GM12878 (cell line): ENCODE results near the gene SECTM1. TPM values are rescaled to one million over a fixed set of nuclear protein-coding genes. Genes with fewer than 3 reads are reported as not detected.

Experiments used
- ATAC-seq: fragments of 200-7000 bp; cut with Tn5 transposase; 3 replicates; pipeline ENCODE4 v1.9.1; 2020; ENCODE audit warnings: mild to moderate bottlenecking, moderate library complexity
- BruUV-seq: library from RNA; stranded (reverse); fragments of 400-500 nt; replicated peaks from 2 replicates; lab custom pipeline; 2021; lab: Mats Ljungman, UMichigan
- CTCF ChIA-PET: fragments of 300-600 bp; sonication (Branson Sonifier 250); formaldehyde crosslinking; extraction: SDS; loops from one replicate; lab custom pipeline; 2021; ENCODE audit warnings: inconsistent platforms; lab: Yijun Ruan, JAX
- POLR2A ChIA-PET: fragments of 350-600 bp; formaldehyde crosslinking; extraction: SDS; loops from one replicate; lab custom pipeline; 2021; ENCODE audit warnings: inconsistent platforms; lab: Charles Lee
- RAD21 ChIA-PET: fragments of 300-600 bp; sonication (Branson Sonifier 250); formaldehyde crosslinking; loops from one replicate; lab custom pipeline; 2023; ENCODE audit warnings: antibody characterized with exemption; ENCODE audit not compliant: unreplicated experiment; lab: Charles Lee
- SMC1A ChIA-PET: fragments of 300-600 bp; sonication (Branson Sonifier 250); formaldehyde crosslinking; loops from one replicate; lab custom pipeline; 2023; ENCODE audit not compliant: unreplicated experiment, uncharacterized antibody; lab: Charles Lee
- DNase-seq: peaks from one replicate; pipeline ENCODE4 v3.0.0-alpha.2; 2011; ENCODE audit warnings: low read depth, low spot score
- FAIRE-seq: peaks from 3 replicates; lab custom pipeline; 2011; peaks lifted over from hg19 to GRCh38; lab: Jason Lieb, UNC
- H2AFZ ChIP-seq: 2 replicates; pipeline ENCODE4 v1.6.0; 2011; ENCODE audit warnings: low read depth, low read length, control low read depth; ENCODE audit not compliant: control insufficient read depth
- H3K27ac ChIP-seq: 2 replicates; pipeline ENCODE4 v1.5.1; 2011; ENCODE audit warnings: control low read depth; ENCODE audit not compliant: control insufficient read depth, insufficient read depth
- H3K27me3 ChIP-seq, 2 experiments: replicated peaks in 1 of 2; 2 replicates each; pipeline versions ENCODE4 v1.6.0 to v1.6.1; 2011; ENCODE audit warnings: low read length in 1 of 2; ENCODE audit not compliant: control insufficient read depth in 2 of 2, insufficient read depth in 2 of 2
- H3K36me3 ChIP-seq, 2 experiments: 2 replicates each; pipeline ENCODE4 v1.5.1; 2011; ENCODE audit warnings: low read length in 1 of 2; ENCODE audit not compliant: control insufficient read depth in 2 of 2, insufficient read depth in 2 of 2
- H3K4me1 ChIP-seq: 2 replicates; pipeline ENCODE4 v1.6.1; 2011; ENCODE audit warnings: mild to moderate bottlenecking, low read length, moderate library complexity, mixed read lengths; ENCODE audit not compliant: control insufficient read depth, insufficient read depth
- H3K4me2 ChIP-seq: 2 replicates; pipeline ENCODE4 v1.6.0; 2011; ENCODE audit warnings: control low read depth; ENCODE audit not compliant: control insufficient read depth, insufficient read depth
- H3K4me3 ChIP-seq: fragments of 200-600 bp; sonication (generic); 2 replicates; pipeline ENCODE4 v1.5.1; 2016
- H3K79me2 ChIP-seq: 2 replicates; pipeline ENCODE4 v1.6.0; 2011; ENCODE audit warnings: low read length; ENCODE audit not compliant: control insufficient read depth, insufficient read depth
- H3K9ac ChIP-seq: 2 replicates; pipeline ENCODE4 v1.8.0; 2011; ENCODE audit warnings: low read length, control low read depth, mixed read lengths; ENCODE audit not compliant: control insufficient read depth, insufficient read depth
- H3K9me3 ChIP-seq: replicated peaks from 3 replicates; pipeline ENCODE4 v1.5.1; 2011; ENCODE audit warnings: mild to moderate bottlenecking, low read length; ENCODE audit not compliant: control insufficient read depth, insufficient read depth
- H4K20me1 ChIP-seq: 2 replicates; pipeline ENCODE4 v1.6.0; 2011; ENCODE audit not compliant: control insufficient read depth, insufficient read depth
- BCLAF1 ChIP-seq: fragments of 450-650 bp; IDR thresholded peaks from 2 replicates; pipeline ENCODE4 v1.6.1; 2017; ENCODE audit warnings: antibody characterized with exemption, mild to moderate bottlenecking, moderate library complexity
- CHD1 ChIP-seq: IDR thresholded peaks from 2 replicates; pipeline ENCODE4 v1.6.1; 2012; ENCODE audit warnings: low read depth, low read length, improper control_type of control experiment
- ESRRA ChIP-seq: IDR thresholded peaks from 2 replicates; pipeline ENCODE4 v1.6.1; 2012; ENCODE audit warnings: mild to moderate bottlenecking, low read length, improper control_type of control experiment
- FOXK2 ChIP-seq: fragments of 450-650 bp; IDR thresholded peaks from 2 replicates; pipeline ENCODE4 v1.6.1; 2017; ENCODE audit warnings: mild to moderate bottlenecking, moderate library complexity
- HDAC6 ChIP-seq: fragments of 200-600 bp; sonication (generic); IDR thresholded peaks from one replicate; pipeline ENCODE4 v1.8.0; 2017; ENCODE audit warnings: antibody characterized with exemption; ENCODE audit not compliant: unreplicated experiment
- IRF4 ChIP-seq: IDR thresholded peaks from 2 replicates; pipeline ENCODE4 v1.6.1; 2011; ENCODE audit warnings: low read depth, low read length
- KLF5 ChIP-seq: fragments of 450-650 bp; IDR thresholded peaks from 2 replicates; pipeline ENCODE4 v1.6.1; 2014; ENCODE audit warnings: mild to moderate bottlenecking; ENCODE audit not compliant: partially characterized antibody
- STAT3 ChIP-seq: IDR thresholded peaks from 2 replicates; pipeline ENCODE4 v1.6.1; 2011; ENCODE audit warnings: low read depth, low read length, improper control_type of control experiment
- SUPT20H ChIP-seq: IDR thresholded peaks from 2 replicates; pipeline ENCODE4 v1.6.1; 2011; ENCODE audit warnings: low read depth, mild to moderate bottlenecking, low read length, moderate library complexity, borderline replicate concordance; ENCODE audit not compliant: control insufficient read depth
- ZZZ3 ChIP-seq: IDR thresholded peaks from 2 replicates; pipeline ENCODE4 v1.6.1; 2011; ENCODE audit warnings: low read depth; ENCODE audit not compliant: control insufficient read depth, insufficient read length
- WGBS: methylation state at CpG from one replicate; pipeline ENCODE4 v1.1.6; 2016; ENCODE audit warnings: low lambda C conversion rate; ENCODE audit not compliant: insufficient replicate concordance, insufficient coverage; ENCODE audit errors: missing lambda C conversion rate; 5-methylcytosine and 5-hydroxymethylcytosine counted together
- in situ Hi-C: fragments of 300-500 bp; cut with MboI; formaldehyde crosslinking; loops from 9 replicates; pipeline ENCODE4 v1.14.3; 2018; ENCODE audit warnings: mixed read lengths
- intact Hi-C: fragments of 100-400 bp; cut with micrococcal nuclease; formaldehyde crosslinking; loops from one replicate; pipeline ENCODE4 v1.14.2; 2022; ENCODE audit not compliant: unreplicated experiment
- polyA plus RNA-seq, 11 experiments: library from polyadenylated mRNA; depleted of rRNA in 4 of 11; unstranded in 6 of 11; stranded (reverse) in 5 of 11; fragments of >200 nt; fragmentation: Nextera tagmentation in 4 of 11; fragmentation: Illumina TruSeq in 1 of 11; extraction: Ambion mirVana in 4 of 11; extraction: Trizol in 1 of 11; gene quantifications; 1 replicate in 1 of 11; 2 replicates in 10 of 11; pipeline versions ENCODE4 v1.2.1 to v1.2.3, GENCODE V29; 2011 to 2016; ENCODE audit warnings: inconsistent platforms in 2 of 11, missing spikeins in 2 of 11, low read depth in 1 of 11
- total RNA-seq, 4 experiments: library from RNA; depleted of rRNA in 3 of 4; stranded (reverse); fragments of >200 nt in 3 of 4; fragmentation: Illumina TruSeq in 1 of 4; extraction: Trizol in 1 of 4; gene quantifications; 2 replicates each; pipeline versions ENCODE4 v1.2.1 to v1.2.3, GENCODE V29; 2013 to 2021
- TF ChIP-seq, protein P1 (sequence below): fragments of 450-650 bp; formaldehyde crosslinking; IDR thresholded peaks from 2 replicates; pipeline ENCODE4 v1.4.0; 2022; ENCODE audit warnings: mild to moderate bottlenecking, moderate library complexity
- TF ChIP-seq, protein P2 (sequence below): fragments of 450-650 bp; IDR thresholded peaks from 2 replicates; pipeline ENCODE4 v1.6.1; 2017; ENCODE audit warnings: mild to moderate bottlenecking

SECTM1 gene
- total and polyA plus RNA-seq, 10 of the 15 experiments (the other 5 are each of a cell fraction or from before 2014, with no cell fraction given): 0.10 to 0.13 (median 0.12) TPM; not detected in 7

- TF ChIP-seq, protein P1, sequence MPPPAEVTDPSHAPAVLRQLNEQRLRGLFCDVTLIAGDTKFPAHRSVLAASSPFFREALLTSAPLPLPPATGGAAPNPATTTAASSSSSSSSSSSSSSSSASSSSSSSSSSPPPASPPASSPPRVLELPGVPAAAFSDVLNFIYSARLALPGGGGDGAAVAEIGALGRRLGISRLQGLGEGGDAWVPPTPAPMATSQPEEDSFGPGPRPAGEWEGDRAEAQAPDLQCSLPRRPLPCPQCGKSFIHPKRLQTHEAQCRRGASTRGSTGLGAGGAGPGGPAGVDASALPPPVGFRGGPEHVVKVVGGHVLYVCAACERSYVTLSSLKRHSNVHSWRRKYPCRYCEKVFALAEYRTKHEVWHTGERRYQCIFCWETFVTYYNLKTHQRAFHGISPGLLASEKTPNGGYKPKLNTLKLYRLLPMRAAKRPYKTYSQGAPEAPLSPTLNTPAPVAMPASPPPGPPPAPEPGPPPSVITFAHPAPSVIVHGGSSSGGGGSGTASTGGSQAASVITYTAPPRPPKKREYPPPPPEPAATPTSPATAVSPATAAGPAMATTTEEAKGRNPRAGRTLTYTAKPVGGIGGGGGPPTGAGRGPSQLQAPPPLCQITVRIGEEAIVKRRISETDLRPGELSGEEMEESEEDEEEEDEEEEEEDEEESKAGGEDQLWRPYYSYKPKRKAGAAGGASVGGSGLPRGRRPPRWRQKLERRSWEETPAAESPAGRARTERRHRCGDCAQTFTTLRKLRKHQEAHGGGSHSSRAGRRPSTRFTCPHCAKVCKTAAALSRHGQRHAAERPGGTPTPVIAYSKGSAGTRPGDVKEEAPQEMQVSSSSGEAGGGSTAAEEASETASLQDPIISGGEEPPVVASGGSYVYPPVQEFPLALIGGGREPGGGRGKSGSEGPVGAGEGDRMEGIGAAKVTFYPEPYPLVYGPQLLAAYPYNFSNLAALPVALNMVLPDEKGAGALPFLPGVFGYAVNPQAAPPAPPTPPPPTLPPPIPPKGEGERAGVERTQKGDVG (CRISPR knock-in tag): no peak
- no peak for TF ChIP-seq ESRRA
- TF ChIP-seq, all 136 proteins: peak for 0
Measured at GRCh38 chr17:82374626-82375331, 41.2 kb upstream of the SECTM1 start (continued).

- H3K4me3 ChIP-seq: no peak overlapping the region
- intact Hi-C loops: no loop called here
- H3K79me2 ChIP-seq: no peaks in the 10 kb centered on the region
- RAD21 ChIA-PET: no interaction called here
- H3K36me3 ChIP-seq: no peaks in the 10 kb centered on the region
- H3K9ac ChIP-seq: no peak overlapping the region
- POLR2A ChIA-PET: no interaction called here
- no peak overlapping the region for H3K4me2 ChIP-seq
- H2AFZ ChIP-seq: no peak overlapping the region
- WGBS: 82% methylated on average over 36 of the region's 37 CpGs
- in situ Hi-C loops: no loop called here
- no peaks in the 10 kb centered on the region for H4K20me1 ChIP-seq
- H3K9me3 ChIP-seq: no peaks in the 10 kb centered on the region
- no TSS peak for BruUV-seq
- DNase-seq: no peak
- no peak for ATAC-seq
- CTCF ChIA-PET: interaction anchor here (0.7 to 1.5 kb wide), 3 partner anchors 34 to 177 kb away, joined by 3 to 4 read pairs (median 3); no protein-coding TSS in a partner anchor
- FAIRE-seq: no peak
- peaks cover 12% of the 10 kb centered on the region for H3K4me1 ChIP-seq
- SMC1A ChIA-PET: no interaction called here
- H3K27me3 ChIP-seq: peaks cover 0 to 4% of the 10 kb centered on the region in 2 experiments; a peak in 2 of 4 replicates
- no peak overlapping the region for H3K27ac ChIP-seq
- TF ChIP-seq HDAC6 (no peak), CHD1 (no peak), FOXK2 (no peak), BCLAF1 (no peak), IRF4 (no peak), KLF5 (no peak), STAT3 (no peak), SUPT20H (no peak), ZZZ3 (no peak)
- TF ChIP-seq, protein P2, sequence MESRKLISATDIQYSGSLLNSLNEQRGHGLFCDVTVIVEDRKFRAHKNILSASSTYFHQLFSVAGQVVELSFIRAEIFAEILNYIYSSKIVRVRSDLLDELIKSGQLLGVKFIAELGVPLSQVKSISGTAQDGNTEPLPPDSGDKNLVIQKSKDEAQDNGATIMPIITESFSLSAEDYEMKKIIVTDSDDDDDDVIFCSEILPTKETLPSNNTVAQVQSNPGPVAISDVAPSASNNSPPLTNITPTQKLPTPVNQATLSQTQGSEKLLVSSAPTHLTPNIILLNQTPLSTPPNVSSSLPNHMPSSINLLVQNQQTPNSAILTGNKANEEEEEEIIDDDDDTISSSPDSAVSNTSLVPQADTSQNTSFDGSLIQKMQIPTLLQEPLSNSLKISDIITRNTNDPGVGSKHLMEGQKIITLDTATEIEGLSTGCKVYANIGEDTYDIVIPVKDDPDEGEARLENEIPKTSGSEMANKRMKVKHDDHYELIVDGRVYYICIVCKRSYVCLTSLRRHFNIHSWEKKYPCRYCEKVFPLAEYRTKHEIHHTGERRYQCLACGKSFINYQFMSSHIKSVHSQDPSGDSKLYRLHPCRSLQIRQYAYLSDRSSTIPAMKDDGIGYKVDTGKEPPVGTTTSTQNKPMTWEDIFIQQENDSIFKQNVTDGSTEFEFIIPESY: no peak
Measured at GRCh38 chr17:82373731-82374625, 40.4 kb upstream of the SECTM1 start.
